Body of pancreas (tissue), 4 donors: ENCODE measurements around the gene ZSCAN1.

Experiments
- CTCF ChIP-seq, 7 experiments: fragments of 450-650 bp in 4 of 7; fragments of 200-600 bp in 3 of 7; sonication (generic) in 3 of 7; IDR thresholded peaks; one replicate each; pipeline ENCODE4 v1.5.1; 2016 to 2019; ENCODE audit warnings: antibody characterized with exemption in 7 of 7
- POLR2A ChIP-seq, 3 donors: fragments of 450-650 bp; IDR thresholded peaks; one replicate each; pipeline ENCODE4 v1.6.1; 2016; ENCODE audit warnings: antibody characterized with exemption in 3 of 3, mild to moderate bottlenecking in 2 of 3

GRCh38 chr19:58067240-58067912 is 33.6 kb downstream of the ZSCAN1 start:
- TF ChIP-seq CTCF (IDR thresholded peaks at IDR 0.05) = no peak
- no peak for TF ChIP-seq POLR2A (IDR thresholded peaks at IDR 0.05)
